WI38 (cell line): ENCODE data around the gene ZNF441.
"Not testable (repeated sequence)": the region's sequence is repeated elsewhere in the genome, so short reads cannot be mapped to it uniquely, and the experiment has no call there.

Experiments used
- H3K4me3 ChIP-seq: 2 replicates; pipeline ENCODE4 v1.5.1; 2011; ENCODE audit warnings: low read depth, mild to moderate bottlenecking, control low read depth, low read length
- CTCF ChIP-seq: IDR thresholded peaks from 2 replicates; pipeline ENCODE4 v1.5.1; 2012; ENCODE audit warnings: low read depth, mild to moderate bottlenecking, control low read depth, low read length

ZNF441 gene

GRCh38 chr19:11821474-11822109, 54.8 kb downstream of the ZNF441 start:
- no peak overlapping the region for H3K4me3 ChIP-seq
- TF ChIP-seq CTCF: no peak

- H3K4me3 ChIP-seq: not testable (repeated sequence)
Observed at GRCh38 chr19:11828957-11829876, 62.4 kb downstream of the ZNF441 start.

- H3K4me3 ChIP-seq: no peak overlapping the region
- TF ChIP-seq CTCF: no peak
Observed at GRCh38 chr19:11832253-11832912, 65.6 kb downstream of the ZNF441 start.

GRCh38 chr19:11833541-11833940, 66.7 kb downstream of the ZNF441 start:
- no peak for TF ChIP-seq CTCF
- no peak overlapping the region for H3K4me3 ChIP-seq
